Dedifferentiated amniotic fluid mesenchymal stem cell (primary cell): ENCODE data around the gene KDM4C.

Experiments
- DNase-seq: peaks from one replicate; pipeline ENCODE4 v3.0.0-alpha.2; 2016; ENCODE audit errors: extremely low spot score

Gene KDM4C

DNA sequence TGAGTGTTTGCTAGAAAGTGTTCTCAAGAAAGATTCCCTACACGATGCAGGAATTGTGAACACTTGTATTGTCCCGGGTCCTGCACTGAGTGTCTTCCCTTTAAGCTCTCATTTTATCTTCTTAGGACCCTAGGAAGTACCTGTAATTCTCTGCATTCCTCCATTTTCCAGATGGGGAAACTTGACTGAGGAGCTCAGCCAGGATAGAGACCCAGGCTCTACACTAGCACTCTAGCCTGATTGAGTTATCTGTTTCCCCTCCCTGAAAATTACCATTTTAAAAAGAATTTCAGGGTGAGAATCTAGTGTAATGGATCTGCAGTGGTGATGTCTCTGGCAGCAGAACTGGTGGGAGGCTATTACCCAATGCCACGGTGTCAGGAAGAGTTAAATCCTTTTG is 453.9 kb downstream of the KDM4C start:
- no peak for DNase-seq

GRCh38 chr9:7212101-7212500 is 454.3 kb downstream of the KDM4C start:
- DNase-seq: no peak

- no peak for DNase-seq
Observed at GRCh38 chr9:7216004-7216841, 458.4 kb downstream of the KDM4C start.

GRCh38 chr9:7223981-7224380 is 466.2 kb downstream of the KDM4C start:
- DNase-seq: no peak
